ENCODE data around the gene EHBP1L1. TPM values are rescaled to one million over a fixed set of nuclear protein-coding genes. Genes with fewer than 3 reads are reported as not detected.

The EHBP1L1 gene
- polyA plus RNA-seq, 1 donor from 2014 or later: 18.3 TPM

GRCh38 chr11:65569164-65569972, 6.5 kb upstream of the EHBP1L1 start:
- no peaks in the 10 kb centered on the region for H3K27me3 ChIP-seq (ENCODE audit: insufficient read depth, low read depth, low read length)
- TF ChIP-seq REST (IDR thresholded peaks at IDR 0.05; ENCODE audit: borderline replicate concordance) (no peak), POLR2AphosphoS5 (IDR thresholded peaks at IDR 0.05) (no peak)

GRCh38 chr11:65569973-65570918, 5.6 kb upstream of the EHBP1L1 start, which contains the start of gene ZNRD2:
ZNRD2 (plus strand) TSS chr11:65570477; CDS start chr11:65570492, 15 bp downstream.
- Histone ChIP-seq H2AFZ (ENCODE audit: low read depth, low read length) (peak within 1 kb of the TSS; percentile 41), H3F3A (ENCODE audit: insufficient read depth, low read length, poor library complexity, severe bottlenecking) (peaks cover 9% of the 10 kb centered on the region), H3K79me2 (replicated peaks; ENCODE audit: insufficient read depth, low read length) (peaks cover 50% of the 10 kb centered on the region), H3K9ac (ENCODE audit: low read length) (peak within 1 kb of the TSS; percentile 91), H3K27me3 (ENCODE audit: insufficient read depth, low read depth, low read length) (peaks cover 4% of the 10 kb centered on the region), H3K4me3 (ENCODE audit: low read length) (peak within 1 kb of the TSS; percentile 82), H3K27ac (ENCODE audit: low read length) (peak within 1 kb of the TSS; percentile 95), H3K9me3 (ENCODE audit: low read length) (no peaks in the 10 kb centered on the region), H3K9me2 (ENCODE audit: insufficient read depth, low read length) (no peaks in the 10 kb centered on the region), H3K4me2 (ENCODE audit: low read length) (peak within 1 kb of the TSS; percentile 99), H3K36me3 (ENCODE audit: insufficient read depth, low read length) (no peaks in the 10 kb centered on the region), H4K20me1 (ENCODE audit: insufficient read depth) (peaks cover 15% of the 10 kb centered on the region)
- TF ChIP-seq EP300 (conservative IDR thresholded peaks at IDR 0.05; ENCODE audit: poor library complexity, severe bottlenecking): peak; percentile 80
- TF ChIP-seq POLR2AphosphoS5 (IDR thresholded peaks at IDR 0.05): peak; percentile 95
- TF ChIP-seq TAF1 (IDR thresholded peaks at IDR 0.05; ENCODE audit: low read depth): no peak
- peak; percentile 55 for TF ChIP-seq RAD21 (conservative IDR thresholded peaks at IDR 0.05)
- TF ChIP-seq MXI1 (conservative IDR thresholded peaks at IDR 0.05; ENCODE audit: poor library complexity, severe bottlenecking): peak; percentile 96
- no peak for TF ChIP-seq EZH2 (IDR thresholded peaks at IDR 0.05; ENCODE audit: borderline replicate concordance, insufficient read depth, low read length, poor library complexity, severe bottlenecking)
- peak; percentile 90 for TF ChIP-seq CTCF (IDR thresholded peaks at IDR 0.05; ENCODE audit: poor library complexity, severe bottlenecking)
- peak; percentile 67 for TF ChIP-seq SMC3 (conservative IDR thresholded peaks at IDR 0.05; ENCODE audit: poor library complexity)
- TF ChIP-seq REST (IDR thresholded peaks at IDR 0.05; ENCODE audit: borderline replicate concordance): peak; percentile 34

More at GRCh38 chr11:65569164-65569972, 6.5 kb upstream of the EHBP1L1 start:
- Histone ChIP-seq H3K4me2 (ENCODE audit: low read length) (peak overlapping the region; percentile 99), H3K9ac (ENCODE audit: low read length) (peak overlapping the region; percentile 91), H3K36me3 (ENCODE audit: insufficient read depth, low read length) (no peaks in the 10 kb centered on the region), H3F3A (ENCODE audit: insufficient read depth, low read length, poor library complexity, severe bottlenecking) (peaks cover 9% of the 10 kb centered on the region), H3K9me3 (ENCODE audit: low read length) (no peaks in the 10 kb centered on the region), H3K79me2 (replicated peaks; ENCODE audit: insufficient read depth, low read length) (peaks cover 44% of the 10 kb centered on the region), H4K20me1 (ENCODE audit: insufficient read depth) (peaks cover 8% of the 10 kb centered on the region), H2AFZ (ENCODE audit: low read depth, low read length) (peak overlapping the region; percentile 41), H3K27ac (ENCODE audit: low read length) (peak overlapping the region; percentile 95), H3K9me2 (ENCODE audit: insufficient read depth, low read length) (no peaks in the 10 kb centered on the region), H3K4me3 (ENCODE audit: low read length) (peak overlapping the region; percentile 82)

All from neural cell (in vitro differentiated cells).